Adipocyte (in vitro differentiated cells): Measurements from ENCODE around the gene OSER1.
"Not testable (repeated sequence)": the region's sequence is repeated elsewhere in the genome, so short reads cannot be mapped to it uniquely, and the experiment has no call there.

ENCODE experiments used
- DNase-seq: peaks from one replicate; pipeline ENCODE4 v3.0.0-alpha.2; 2015; ENCODE audit warnings: low read depth
- H3K27me3 ChIP-seq: replicated peaks from 2 replicates; pipeline ENCODE4 v1.7.0; 2013; ENCODE audit warnings: mild to moderate bottlenecking, low read length, moderate library complexity; ENCODE audit not compliant: control insufficient read depth, insufficient read depth
- H3K36me3 ChIP-seq: 2 replicates; pipeline ENCODE4 v1.7.0; 2013; ENCODE audit warnings: low read length, mild to moderate bottlenecking, moderate library complexity; ENCODE audit not compliant: control insufficient read depth, insufficient read depth, severe bottlenecking
- H3K4me1 ChIP-seq: 2 replicates; pipeline ENCODE4 v1.7.0; 2013; ENCODE audit warnings: mild to moderate bottlenecking, low read length, moderate library complexity; ENCODE audit not compliant: control insufficient read depth, insufficient read depth
- H3K4me3 ChIP-seq: 2 replicates; pipeline ENCODE4 v1.7.0; 2013; ENCODE audit warnings: mild to moderate bottlenecking, low read length, moderate library complexity
- H3K9ac ChIP-seq: 2 replicates; pipeline ENCODE4 v1.7.0; 2013; ENCODE audit warnings: mild to moderate bottlenecking, low read length, moderate library complexity
- H3K9me3 ChIP-seq: 2 replicates; pipeline ENCODE4 v1.7.0; 2013; ENCODE audit warnings: mild to moderate bottlenecking, low read length, moderate library complexity; ENCODE audit not compliant: control insufficient read depth

The OSER1 gene

GRCh38 chr20:44241796-44242195 is 31.2 kb upstream of the OSER1 start:
- Histone ChIP-seq H3K4me1 (no peaks in the 10 kb centered on the region), H3K9ac (no peak overlapping the region), H3K9me3 (no peaks in the 10 kb centered on the region), H3K36me3 (no peaks in the 10 kb centered on the region), H3K27me3 (peaks cover 7% of the 10 kb centered on the region), H3K4me3 (no peak overlapping the region)
- DNase-seq: no peak

- not testable (repeated sequence) for H3K9ac ChIP-seq, H3K36me3 ChIP-seq, H3K4me1 ChIP-seq, H3K9me3 ChIP-seq, H3K27me3 ChIP-seq, DNase-seq, H3K4me3 ChIP-seq
These were observed 26.3 kb upstream of the OSER1 start for GRCh38 chr20:44236840-44237239.

- Histone ChIP-seq H3K4me3 (no peak overlapping the region), H3K9ac (no peak overlapping the region), H3K9me3 (no peaks in the 10 kb centered on the region), H3K27me3 (no peaks in the 10 kb centered on the region), H3K4me1 (peaks cover 7% of the 10 kb centered on the region), H3K36me3 (no peaks in the 10 kb centered on the region)
- no peak for DNase-seq
These were observed 25.1 kb upstream of the OSER1 start for GRCh38 chr20:44235702-44236101.

GRCh38 chr20:44234566-44235317 is 24.2 kb upstream of the OSER1 start:
- peaks cover 7% of the 10 kb centered on the region for H3K4me1 ChIP-seq
- no peaks in the 10 kb centered on the region for H3K9me3 ChIP-seq
- no peak for DNase-seq
- no peaks in the 10 kb centered on the region for H3K27me3 ChIP-seq
- no peak overlapping the region for H3K9ac ChIP-seq
- H3K4me3 ChIP-seq: no peak overlapping the region
- no peaks in the 10 kb centered on the region for H3K36me3 ChIP-seq

GRCh38 chr20:44233436-44234016 is 23.0 kb upstream of the OSER1 start:
- H3K4me3 ChIP-seq: no peak overlapping the region
- H3K4me1 ChIP-seq: peaks cover 7% of the 10 kb centered on the region
- no peak overlapping the region for H3K9ac ChIP-seq
- DNase-seq: no peak
- no peaks in the 10 kb centered on the region for H3K9me3 ChIP-seq
- H3K36me3 ChIP-seq: no peaks in the 10 kb centered on the region
- no peaks in the 10 kb centered on the region for H3K27me3 ChIP-seq

- not testable (repeated sequence) for H3K4me3 ChIP-seq, H3K9me3 ChIP-seq, H3K36me3 ChIP-seq, H3K27me3 ChIP-seq, H3K4me1 ChIP-seq, H3K9ac ChIP-seq, DNase-seq
These were observed 21.9 kb upstream of the OSER1 start for GRCh38 chr20:44232469-44232856.

- Histone ChIP-seq H3K9ac (no peak overlapping the region), H3K27me3 (no peaks in the 10 kb centered on the region), H3K9me3 (no peaks in the 10 kb centered on the region), H3K36me3 (no peaks in the 10 kb centered on the region), H3K4me3 (no peak overlapping the region), H3K4me1 (peaks cover 7% of the 10 kb centered on the region)
- DNase-seq: no peak
These were observed 21.3 kb upstream of the OSER1 start for GRCh38 chr20:44231713-44232468.

- no peak for DNase-seq
- Histone ChIP-seq H3K36me3 (no peaks in the 10 kb centered on the region), H3K9me3 (no peaks in the 10 kb centered on the region), H3K27me3 (no peaks in the 10 kb centered on the region), H3K4me3 (no peak overlapping the region), H3K9ac (no peak overlapping the region), H3K4me1 (peaks cover 7% of the 10 kb centered on the region)
These were observed 20.6 kb upstream of the OSER1 start for GRCh38 chr20:44231193-44231592.

- no peaks in the 10 kb centered on the region for H3K27me3 ChIP-seq
- no peak for DNase-seq
These were observed 18.1 kb upstream of the OSER1 start for GRCh38 chr20:44228465-44229258.

GRCh38 chr20:44224637-44225036 is 14.1 kb upstream of the OSER1 start:
- H3K9ac ChIP-seq: no peak overlapping the region
- H3K4me3 ChIP-seq: no peak overlapping the region
- H3K36me3 ChIP-seq: no peaks in the 10 kb centered on the region
- H3K4me1 ChIP-seq: no peaks in the 10 kb centered on the region
- no peaks in the 10 kb centered on the region for H3K27me3 ChIP-seq
- no peaks in the 10 kb centered on the region for H3K9me3 ChIP-seq
- no peak for DNase-seq

More at GRCh38 chr20:44228465-44229258, 18.1 kb upstream of the OSER1 start:
- no peak overlapping the region for H3K9ac ChIP-seq
- no peaks in the 10 kb centered on the region for H3K4me1 ChIP-seq
- H3K9me3 ChIP-seq: no peaks in the 10 kb centered on the region
- no peaks in the 10 kb centered on the region for H3K36me3 ChIP-seq
- no peak overlapping the region for H3K4me3 ChIP-seq

- DNase-seq: no peak
- H3K36me3 ChIP-seq: no peaks in the 10 kb centered on the region
- peaks cover 2% of the 10 kb centered on the region for H3K4me1 ChIP-seq
These were observed 13.2 kb upstream of the OSER1 start for GRCh38 chr20:44223721-44224120.

More at GRCh38 chr20:44223721-44224120, 13.2 kb upstream of the OSER1 start:
- H3K9me3 ChIP-seq: no peaks in the 10 kb centered on the region
- no peaks in the 10 kb centered on the region for H3K27me3 ChIP-seq
- H3K4me3 ChIP-seq: no peak overlapping the region
- H3K9ac ChIP-seq: no peak overlapping the region
